Uterus (tissue), 4 donors: Measurements from ENCODE around the gene NR6A1. TPM values are rescaled to one million over a fixed set of nuclear protein-coding genes. Genes with fewer than 3 reads are reported as not detected.

Experiments used
- DNase-seq, 2 donors: peaks; one replicate each; pipeline ENCODE4 v3.0.0-alpha.2; 2019 to 2020
- H3K27ac ChIP-seq, 2 donors: fragments of 200-600 bp; sonication (generic); 1 replicate in 1 of 2; 2 replicates in 1 of 2; pipeline ENCODE4 v1.5.1; 2016 to 2018
- H3K27me3 ChIP-seq, 2 donors: fragments of 200-600 bp; sonication (generic); one replicate each; pipeline ENCODE4 v1.5.1; 2018 to 2019; ENCODE audit warnings: control low read depth in 1 of 2
- H3K36me3 ChIP-seq, 2 donors: fragments of 200-600 bp; sonication (generic); one replicate each; pipeline ENCODE4 v1.5.1; 2019; ENCODE audit warnings: control low read depth in 1 of 2
- H3K4me1 ChIP-seq, 2 donors: fragments of 200-600 bp; sonication (generic); one replicate each; pipeline ENCODE4 v1.5.1; 2018 to 2019; ENCODE audit warnings: control low read depth in 1 of 2
- H3K4me3 ChIP-seq, 2 donors: fragments of 200-600 bp; sonication (generic); 1 replicate in 1 of 2; 2 replicates in 1 of 2; pipeline ENCODE4 v1.5.1; 2018 to 2019; ENCODE audit warnings: mild to moderate bottlenecking in 1 of 2
- H3K9me3 ChIP-seq, 2 donors: fragments of 200-600 bp; sonication (generic); one replicate each; pipeline ENCODE4 v1.5.1; 2019; ENCODE audit warnings: control low read depth in 1 of 2
- CTCF ChIP-seq, 4 experiments: fragments of 200-600 bp in 2 of 4; fragments of 450-650 bp in 2 of 4; sonication (generic) in 2 of 4; IDR thresholded peaks; one replicate each; pipeline ENCODE4 v1.5.1; 2016 to 2019; ENCODE audit warnings: antibody characterized with exemption in 4 of 4, mild to moderate bottlenecking in 2 of 4, moderate library complexity in 1 of 4
- POLR2A ChIP-seq, 2 donors: fragments of 450-650 bp; IDR thresholded peaks; one replicate each; pipeline ENCODE4 v1.6.1; 2016; ENCODE audit warnings: antibody characterized with exemption in 2 of 2, mild to moderate bottlenecking in 1 of 2, moderate library complexity in 1 of 2
- intact Hi-C: fragments of 100-400 bp; cut with DNase I; formaldehyde crosslinking; loops from one replicate; pipeline ENCODE4 v1.15.1; 2023; ENCODE audit warnings: low total_unique reads
- total RNA-seq, 4 donors: library from RNA; depleted of rRNA in 3 of 4; stranded (reverse); fragments of >200 nt in 3 of 4; gene quantifications; one replicate each; pipeline versions ENCODE4 v1.1.0 to v1.2.4, GENCODE V29; 2014 to 2023
- donor health status: DM: yes; HTN: yes; CAD: no.

The NR6A1 gene
- total RNA-seq, 4 donors from 2014 or later: under 0.01 to 2.6 (median 1.3) TPM; not detected in 1

GRCh38 chr9:124768750-124769548 lies 2.2 kb downstream of the NR6A1 start:
- Histone ChIP-seq H3K4me1 (peaks cover 0 to 8% of the 10 kb centered on the region in 2 donors), H3K4me3 (peak overlapping the region in 1 of 2 donors; percentile 85), H3K9me3 (no peaks in the 10 kb centered on the region), H3K36me3 (no peaks in the 10 kb centered on the region), H3K27ac (no peak overlapping the region), H3K27me3 (peaks cover 10 to 14% of the 10 kb centered on the region in 2 donors)
- DNase-seq: no peak
- intact Hi-C loops: no loop called here
- no peak for TF ChIP-seq CTCF (IDR thresholded peaks at IDR 0.05)
- no peak for TF ChIP-seq POLR2A (IDR thresholded peaks at IDR 0.05)

GRCh38 chr9:124768334-124768733 lies 2.8 kb downstream of the NR6A1 start:
- Histone ChIP-seq H3K4me3 (no peak overlapping the region), H3K27ac (no peak overlapping the region), H3K27me3 (peaks cover 10 to 14% of the 10 kb centered on the region in 2 donors), H3K4me1 (peaks cover 0 to 8% of the 10 kb centered on the region in 2 donors), H3K36me3 (no peaks in the 10 kb centered on the region), H3K9me3 (no peaks in the 10 kb centered on the region)
- intact Hi-C loops: no loop called here
- no peak for TF ChIP-seq POLR2A (IDR thresholded peaks at IDR 0.05)
- no peak for TF ChIP-seq CTCF (IDR thresholded peaks at IDR 0.05)
- DNase-seq: no peak

- TF ChIP-seq POLR2A (IDR thresholded peaks at IDR 0.05): no peak
- TF ChIP-seq CTCF (IDR thresholded peaks at IDR 0.05): no peak
- no peaks in the 10 kb centered on the region for H3K9me3 ChIP-seq
- intact Hi-C loops: no loop called here
- H3K27me3 ChIP-seq: peaks cover 10 to 14% of the 10 kb centered on the region in 2 donors
- no peak overlapping the region for H3K27ac ChIP-seq
- H3K36me3 ChIP-seq: no peaks in the 10 kb centered on the region
- no peak for DNase-seq
- no peak overlapping the region for H3K4me3 ChIP-seq
- H3K4me1 ChIP-seq: peaks cover 0 to 8% of the 10 kb centered on the region in 2 donors
Measured at GRCh38 chr9:124767821-124768220, 3.3 kb downstream of the NR6A1 start.

GRCh38 chr9:124766815-124767554 lies 4.1 kb downstream of the NR6A1 start:
- no peak overlapping the region for H3K27ac ChIP-seq
- H3K4me3 ChIP-seq: no peak overlapping the region
- no peaks in the 10 kb centered on the region for H3K9me3 ChIP-seq
- DNase-seq: no peak
- no peaks in the 10 kb centered on the region for H3K36me3 ChIP-seq
- peaks cover 0 to 8% of the 10 kb centered on the region in 2 donors for H3K4me1 ChIP-seq
- no peak for TF ChIP-seq POLR2A (IDR thresholded peaks at IDR 0.05)
- no peak for TF ChIP-seq CTCF (IDR thresholded peaks at IDR 0.05)
- peaks cover 10 to 17% of the 10 kb centered on the region in 2 donors for H3K27me3 ChIP-seq
- intact Hi-C loops: no loop called here

GRCh38 chr9:124766326-124766725 lies 4.8 kb downstream of the NR6A1 start:
- Histone ChIP-seq H3K27me3 (peaks cover 10 to 17% of the 10 kb centered on the region in 2 donors), H3K9me3 (no peaks in the 10 kb centered on the region), H3K4me1 (peaks cover 0 to 8% of the 10 kb centered on the region in 2 donors), H3K4me3 (no peak overlapping the region), H3K36me3 (no peaks in the 10 kb centered on the region), H3K27ac (no peak overlapping the region)
- intact Hi-C loops: no loop called here
- no peak for DNase-seq
- TF ChIP-seq POLR2A (IDR thresholded peaks at IDR 0.05): no peak
- no peak for TF ChIP-seq CTCF (IDR thresholded peaks at IDR 0.05)
